DOHH2 (cell line): Measurements from ENCODE around the gene ACTR1A.

ENCODE experiments used
- H3F3A ChIP-seq: fragments of 200-600 bp; sonication (generic), shearing (Covaris generic); 2 replicates; pipeline ENCODE4 v1.6.0; 2016; ENCODE audit warnings: antibody characterized with exemption, mild to moderate bottlenecking; ENCODE audit not compliant: control insufficient read depth, insufficient read depth
- H3K27ac ChIP-seq: fragments of 200-600 bp; sonication (generic); 2 replicates; pipeline ENCODE4 v1.5.1; 2014; ENCODE audit warnings: low read depth, mild to moderate bottlenecking, low read length, moderate library complexity
- H3K27me3 ChIP-seq: fragments of 200-600 bp; sonication (generic); 2 replicates; pipeline ENCODE4 v1.6.1; 2014; ENCODE audit warnings: mild to moderate bottlenecking, low read length, mixed read lengths; ENCODE audit not compliant: control insufficient read depth
- H3K36me3 ChIP-seq: fragments of 200-600 bp; sonication (generic); 2 replicates; pipeline ENCODE4 v1.6.1; 2014; ENCODE audit warnings: mild to moderate bottlenecking, low read length, moderate library complexity, mixed read lengths; ENCODE audit not compliant: control insufficient read depth
- H3K4me1 ChIP-seq: fragments of 200-600 bp; sonication (generic); 2 replicates; pipeline ENCODE4 v1.6.1; 2014; ENCODE audit warnings: mild to moderate bottlenecking, low read length, mixed read lengths; ENCODE audit not compliant: control insufficient read depth
- H3K4me2 ChIP-seq: fragments of 200-600 bp; sonication (generic); 2 replicates; pipeline ENCODE4 v1.6.0; 2014; ENCODE audit warnings: mild to moderate bottlenecking, low read length, moderate library complexity
- H3K4me3 ChIP-seq: fragments of 200-600 bp; sonication (generic); 2 replicates; pipeline ENCODE4 v1.5.1; 2014; ENCODE audit warnings: mild to moderate bottlenecking, low read length, mixed read lengths
- H3K79me2 ChIP-seq: fragments of 200-600 bp; sonication (generic); 2 replicates; pipeline ENCODE4 v1.6.1; 2014; ENCODE audit warnings: mild to moderate bottlenecking, low read length, mixed read lengths; ENCODE audit not compliant: control insufficient read depth
- H3K9me2 ChIP-seq: fragments of 200-600 bp; sonication (generic); replicated peaks from 2 replicates; pipeline ENCODE4 v1.6.1; 2014; ENCODE audit warnings: mild to moderate bottlenecking, low read length, mixed read lengths; ENCODE audit not compliant: control insufficient read depth
- H3K9me3 ChIP-seq: fragments of 200-600 bp; sonication (generic); 2 replicates; pipeline ENCODE4 v1.6.1; 2014; ENCODE audit warnings: antibody characterized with exemption, low read length, mixed read lengths; ENCODE audit not compliant: control insufficient read depth, insufficient read depth
- H4K20me1 ChIP-seq: fragments of 200-600 bp; sonication (generic); 2 replicates; pipeline ENCODE4 v1.6.0; 2014; ENCODE audit warnings: low read depth, mild to moderate bottlenecking, antibody characterized with exemption, low read length, moderate library complexity; ENCODE audit not compliant: control insufficient read depth, insufficient read depth
- TF ChIP-seq, protein P1 (sequence below): fragments of 200-600 bp; sonication (generic); IDR thresholded peaks from one replicate; pipeline ENCODE4 v1.5.1; 2014; ENCODE audit warnings: antibody characterized with exemption, mild to moderate bottlenecking, low read depth, low read length; ENCODE audit not compliant: poor library complexity, severe bottlenecking

The ACTR1A gene

DNA sequence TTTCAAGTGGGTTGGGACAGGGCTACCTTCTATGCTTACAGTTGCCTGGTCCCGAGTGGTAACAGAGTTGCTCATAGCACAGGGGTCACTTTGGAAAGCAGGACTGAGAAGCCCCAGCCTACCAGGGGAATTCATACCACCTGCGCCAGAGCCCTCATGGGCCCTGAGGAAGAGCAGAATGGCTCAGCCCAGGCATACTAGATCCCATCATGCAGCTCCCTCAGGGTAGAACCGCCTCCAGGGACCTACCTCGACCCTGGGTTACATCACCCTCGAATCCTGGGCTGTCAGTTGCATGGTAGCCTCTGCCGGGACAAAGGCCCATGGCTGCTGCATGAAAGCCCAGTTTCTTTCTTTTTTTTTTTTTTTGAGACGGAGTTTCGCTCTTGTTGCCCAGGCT, 73.0 kb downstream of the ACTR1A start:
- H3K9me3 ChIP-seq: no peaks in the 10 kb centered on the region
- H3F3A ChIP-seq: no peaks in the 10 kb centered on the region
- H4K20me1 ChIP-seq: no peaks in the 10 kb centered on the region
- H3K36me3 ChIP-seq: peaks cover 10% of the 10 kb centered on the region
- peaks cover 16% of the 10 kb centered on the region for H3K79me2 ChIP-seq
- no peak overlapping the region for H3K4me3 ChIP-seq
- no peak overlapping the region for H3K4me2 ChIP-seq
- H3K9me2 ChIP-seq: no peaks in the 10 kb centered on the region
- TF ChIP-seq, protein P1, sequence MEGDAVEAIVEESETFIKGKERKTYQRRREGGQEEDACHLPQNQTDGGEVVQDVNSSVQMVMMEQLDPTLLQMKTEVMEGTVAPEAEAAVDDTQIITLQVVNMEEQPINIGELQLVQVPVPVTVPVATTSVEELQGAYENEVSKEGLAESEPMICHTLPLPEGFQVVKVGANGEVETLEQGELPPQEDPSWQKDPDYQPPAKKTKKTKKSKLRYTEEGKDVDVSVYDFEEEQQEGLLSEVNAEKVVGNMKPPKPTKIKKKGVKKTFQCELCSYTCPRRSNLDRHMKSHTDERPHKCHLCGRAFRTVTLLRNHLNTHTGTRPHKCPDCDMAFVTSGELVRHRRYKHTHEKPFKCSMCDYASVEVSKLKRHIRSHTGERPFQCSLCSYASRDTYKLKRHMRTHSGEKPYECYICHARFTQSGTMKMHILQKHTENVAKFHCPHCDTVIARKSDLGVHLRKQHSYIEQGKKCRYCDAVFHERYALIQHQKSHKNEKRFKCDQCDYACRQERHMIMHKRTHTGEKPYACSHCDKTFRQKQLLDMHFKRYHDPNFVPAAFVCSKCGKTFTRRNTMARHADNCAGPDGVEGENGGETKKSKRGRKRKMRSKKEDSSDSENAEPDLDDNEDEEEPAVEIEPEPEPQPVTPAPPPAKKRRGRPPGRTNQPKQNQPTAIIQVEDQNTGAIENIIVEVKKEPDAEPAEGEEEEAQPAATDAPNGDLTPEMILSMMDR: no peak
- peaks cover 2% of the 10 kb centered on the region for H3K27me3 ChIP-seq
- H3K27ac ChIP-seq: no peak overlapping the region
- peaks cover 16% of the 10 kb centered on the region for H3K4me1 ChIP-seq
